Right lobe of liver (tissue), 6 donors: ENCODE measurements around the gene SLC39A3. TPM values are rescaled to one million over a fixed set of nuclear protein-coding genes. Genes with fewer than 3 reads are reported as not detected.

Source experiments
- ATAC-seq, 4 donors: fragments of 200-7000 bp; cut with Tn5 transposase; one replicate each; pipeline ENCODE4 v1.9.1; 2020; ENCODE audit warnings: mild to moderate bottlenecking in 4 of 4, moderate library complexity in 4 of 4
- DNase-seq, 3 donors: peaks; one replicate each; pipeline ENCODE4 v3.0.0-alpha.2; 2020
- H3K27ac ChIP-seq, 3 donors: fragments of 200-600 bp; one replicate each; pipeline ENCODE4 v1.8.0; 2022
- H3K27me3 ChIP-seq, 2 donors: fragments of 200-600 bp; one replicate each; pipeline ENCODE4 v1.8.0; 2022
- H3K36me3 ChIP-seq, 4 donors: fragments of 200-600 bp; sonication (generic) in 1 of 4; one replicate each; pipeline versions ENCODE4 v1.5.1 to v1.8.0; 2017 to 2022; ENCODE audit warnings: control low read depth in 1 of 4
- H3K4me1 ChIP-seq, 4 donors: fragments of 200-600 bp; sonication (generic) in 1 of 4; one replicate each; pipeline versions ENCODE4 v1.5.1 to v1.8.0; 2017 to 2022; ENCODE audit warnings: control low read depth in 1 of 4
- H3K4me3 ChIP-seq, 3 donors: fragments of 200-600 bp; one replicate each; pipeline ENCODE4 v1.8.0; 2022
- H3K9me3 ChIP-seq, 4 donors: fragments of 200-600 bp; sonication (generic) in 1 of 4; one replicate each; pipeline versions ENCODE4 v1.5.1 to v1.8.0; 2017 to 2022; ENCODE audit warnings: control low read depth in 1 of 4
- CTCF ChIP-seq, 4 donors: fragments of 200-600 bp in 3 of 4; fragments of 450-650 bp in 1 of 4; IDR thresholded peaks; one replicate each; pipeline versions ENCODE4 v1.5.1 to v1.8.0; 2016 to 2022; ENCODE audit warnings: antibody characterized with exemption in 4 of 4, mild to moderate bottlenecking in 2 of 4
- POLR2A ChIP-seq: fragments of 450-650 bp; IDR thresholded peaks from one replicate; pipeline ENCODE4 v1.6.1; 2017; ENCODE audit warnings: antibody characterized with exemption, mild to moderate bottlenecking
- WGBS: methylation state at CpG from one replicate; pipeline ENCODE4 v1.1.6; 2018; ENCODE audit warnings: low coverage, low lambda C conversion rate; ENCODE audit not compliant: insufficient coverage; ENCODE audit errors: missing lambda C conversion rate; 5-methylcytosine and 5-hydroxymethylcytosine counted together
- intact Hi-C, 2 donors: fragments of 100-400 bp; cut with DNase I; formaldehyde crosslinking; loops; one replicate each; pipeline versions ENCODE4 v1.11.2 to v1.14.1; 2022
- total RNA-seq, 6 experiments: library from RNA; depleted of rRNA in 2 of 6; stranded (reverse); fragments of >200 nt in 2 of 6; fragmentation: NEBNext Ultra II Directional in 3 of 6; extraction: Animal tissue kit (Norgen Biotek cat#: 25700) in 3 of 6; gene quantifications; one replicate each; pipeline versions ENCODE4 v1.1.0 to v1.2.4, GENCODE V29; 2016 to 2023
- donor health status: DM: no; HTN: yes; CAD: no.
- donor health status: DM: no; HTN: no; CAD: no.
- donor health status: DM: no; HTN: no; CAD: no.
- donor health status: DM: no; HTN: yes; CAD: no.
- donor health status: DM: no; HTN: yes; CAD: no.

The SLC39A3 gene
- total RNA-seq, 6 experiments from 2014 or later: 13.5 to 29.5 (median 19.6) TPM

GRCh38 chr19:2724148-2724557 is 15.7 kb downstream of the SLC39A3 start:
- Histone ChIP-seq H3K4me1 (no peaks in the 10 kb centered on the region), H3K36me3 (no peaks in the 10 kb centered on the region), H3K27ac (no peak overlapping the region), H3K4me3 (no peak overlapping the region), H3K27me3 (peaks cover 0 to 8% of the 10 kb centered on the region in 2 donors), H3K9me3 (no peaks in the 10 kb centered on the region)
- no peak for ATAC-seq
- 39% methylated on average over 4 of the region's 7 CpGs for WGBS
- no peak for TF ChIP-seq CTCF (IDR thresholded peaks at IDR 0.05)
- no peak for TF ChIP-seq POLR2A
- intact Hi-C loops: no loop called here
- DNase-seq: no peak

GRCh38 chr19:2723747-2724146 is 16.1 kb downstream of the SLC39A3 start:
- WGBS: 56% methylated on average over 6 of the region's 14 CpGs
- intact Hi-C loops: no loop called here
- Histone ChIP-seq H3K27me3 (peaks cover 0 to 8% of the 10 kb centered on the region in 2 donors), H3K4me1 (no peaks in the 10 kb centered on the region), H3K36me3 (no peaks in the 10 kb centered on the region), H3K27ac (no peak overlapping the region), H3K4me3 (no peak overlapping the region), H3K9me3 (no peaks in the 10 kb centered on the region)
- ATAC-seq (no peak), DNase-seq (no peak)
- TF ChIP-seq POLR2A (no peak), CTCF (IDR thresholded peaks at IDR 0.05) (no peak)

GRCh38 chr19:2723345-2723715 is 16.5 kb downstream of the SLC39A3 start:
- 67% methylated on average over 1 of the region's 13 CpGs for WGBS
- Histone ChIP-seq H3K4me1 (no peaks in the 10 kb centered on the region), H3K27ac (no peak overlapping the region), H3K27me3 (peaks cover 0 to 8% of the 10 kb centered on the region in 2 donors), H3K4me3 (no peak overlapping the region), H3K36me3 (no peaks in the 10 kb centered on the region), H3K9me3 (no peaks in the 10 kb centered on the region)
- no peak for TF ChIP-seq CTCF (IDR thresholded peaks at IDR 0.05)
- TF ChIP-seq POLR2A: no peak
- DNase-seq (no peak), ATAC-seq (no peak)
- intact Hi-C loops: no loop called here

- intact Hi-C loops: no loop called here
- TF ChIP-seq CTCF (IDR thresholded peaks at IDR 0.05): no peak
- no peak for TF ChIP-seq POLR2A
- DNase-seq (no peak), ATAC-seq (peak in 1 of 4 donors; percentile 44)
- H3K4me1 ChIP-seq: no peaks in the 10 kb centered on the region
- no peaks in the 10 kb centered on the region for H3K9me3 ChIP-seq
- peaks cover 0 to 8% of the 10 kb centered on the region in 2 donors for H3K27me3 ChIP-seq
- no peaks in the 10 kb centered on the region for H3K36me3 ChIP-seq
- H3K27ac ChIP-seq: no peak overlapping the region
- no peak overlapping the region for H3K4me3 ChIP-seq
- WGBS: 39% methylated on average over 6 of the region's 28 CpGs
These were observed 17.1 kb downstream of the SLC39A3 start for GRCh38 chr19:2722541-2723344.
